Liver (tissue), 9 donors: ENCODE data around the gene SPTLC1. TPM values are rescaled to one million over a fixed set of nuclear protein-coding genes. Genes with fewer than 3 reads are reported as not detected.

Experiments used
- DNase-seq: peaks from one replicate; pipeline ENCODE4 v3.0.0-alpha.2; 2017; ENCODE audit warnings: low spot score
- H3K27ac ChIP-seq, 2 donors: one replicate each; pipeline ENCODE4 v1.7.0; 2013; ENCODE audit warnings: inconsistent platforms in 2 of 2, low read length in 2 of 2, control low read depth in 1 of 2, low read depth in 1 of 2, mild to moderate bottlenecking in 1 of 2
- H3K27me3 ChIP-seq, 4 donors: one replicate each; pipeline versions ENCODE4 v1.6.1 to v1.7.0; 2013; ENCODE audit warnings: low read length in 3 of 4, inconsistent platforms in 1 of 4, mild to moderate bottlenecking in 1 of 4, moderate library complexity in 1 of 4; ENCODE audit not compliant: control insufficient read depth in 4 of 4, insufficient read depth in 4 of 4
- H3K36me3 ChIP-seq, 4 donors: one replicate each; pipeline versions ENCODE4 v1.6.1 to v1.7.0; 2013; ENCODE audit warnings: low read length in 3 of 4, mild to moderate bottlenecking in 3 of 4, low read depth in 1 of 4, moderate library complexity in 1 of 4; ENCODE audit not compliant: control insufficient read depth in 4 of 4, insufficient read depth in 3 of 4
- H3K4me1 ChIP-seq, 4 donors: one replicate each; pipeline versions ENCODE4 v1.6.1 to v1.7.0; 2013; ENCODE audit warnings: low read length in 3 of 4, mild to moderate bottlenecking in 3 of 4, moderate library complexity in 1 of 4; ENCODE audit not compliant: control insufficient read depth in 4 of 4, insufficient read depth in 4 of 4
- H3K4me3 ChIP-seq, 3 donors: one replicate each; pipeline versions ENCODE4 v1.6.1 to v1.7.0; 2013; ENCODE audit warnings: low read length in 3 of 3, control low read depth in 1 of 3, low read depth in 1 of 3, mild to moderate bottlenecking in 1 of 3
- H3K9ac ChIP-seq, 2 donors: one replicate each; pipeline ENCODE4 v1.7.0; 2013; ENCODE audit warnings: low read length in 2 of 2, mild to moderate bottlenecking in 2 of 2, moderate library complexity in 2 of 2, control low read depth in 1 of 2, low read depth in 1 of 2
- H3K9me3 ChIP-seq, 4 donors: one replicate each; pipeline versions ENCODE4 v1.6.1 to v1.7.0; 2013; ENCODE audit warnings: low read length in 3 of 4; ENCODE audit not compliant: control insufficient read depth in 4 of 4
- ATF3 ChIP-seq: IDR thresholded peaks from 2 replicates; pipeline ENCODE4 v1.6.1; 2016; ENCODE audit warnings: antibody characterized with exemption
- CTCF ChIP-seq: fragments of 150-350 bp; IDR thresholded peaks from 2 replicates; pipeline ENCODE4 v1.5.1; 2017; ENCODE audit warnings: improper control_type of control experiment, low read depth, low read length; ENCODE audit not compliant: missing input control
- EGR1 ChIP-seq, 2 donors: IDR thresholded peaks; 2 replicates each; pipeline ENCODE4 v1.6.1; 2016 to 2018; ENCODE audit warnings: antibody characterized with exemption in 2 of 2, low read depth in 2 of 2
- FOXA1 ChIP-seq: IDR thresholded peaks from 2 replicates; pipeline ENCODE4 v1.6.1; 2016; ENCODE audit warnings: antibody characterized with exemption
- FOXA2 ChIP-seq: IDR thresholded peaks from 2 replicates; pipeline ENCODE4 v1.6.1; 2016; ENCODE audit warnings: antibody characterized with exemption
- GABPA ChIP-seq, 2 donors: IDR thresholded peaks in 1 of 2; conservative IDR thresholded peaks in 1 of 2; 2 replicates each; pipeline ENCODE4 v1.6.1; 2016; ENCODE audit warnings: antibody characterized with exemption in 2 of 2, mild to moderate bottlenecking in 1 of 2, moderate library complexity in 1 of 2
- HNF4A ChIP-seq, 2 donors: conservative IDR thresholded peaks; 2 replicates each; pipeline ENCODE4 v1.6.1; 2016; ENCODE audit warnings: antibody characterized with exemption in 2 of 2, mild to moderate bottlenecking in 2 of 2
- HNF4G ChIP-seq: IDR thresholded peaks from 2 replicates; pipeline ENCODE4 v1.6.1; 2016; ENCODE audit warnings: antibody characterized with exemption
- JUND ChIP-seq, 2 donors: IDR thresholded peaks; 2 replicates each; pipeline ENCODE4 v1.6.1; 2016; ENCODE audit warnings: antibody characterized with exemption in 2 of 2
- MAX ChIP-seq: IDR thresholded peaks from 2 replicates; pipeline ENCODE4 v1.6.1; 2016; ENCODE audit warnings: antibody characterized with exemption
- NR2F2 ChIP-seq: IDR thresholded peaks from 2 replicates; pipeline ENCODE4 v1.6.1; 2016; ENCODE audit warnings: antibody characterized with exemption
- RAD21 ChIP-seq, 2 donors: IDR thresholded peaks; 2 replicates each; pipeline ENCODE4 v1.6.1; 2016; ENCODE audit warnings: antibody characterized with exemption in 2 of 2, mild to moderate bottlenecking in 2 of 2
- REST ChIP-seq: IDR thresholded peaks from 2 replicates; pipeline ENCODE4 v1.6.1; 2016; ENCODE audit warnings: antibody characterized with exemption, mild to moderate bottlenecking
- SP1 ChIP-seq: IDR thresholded peaks from 2 replicates; pipeline ENCODE4 v1.6.1; 2018; ENCODE audit warnings: antibody characterized with exemption, mild to moderate bottlenecking
- TAF1 ChIP-seq: conservative IDR thresholded peaks from 2 replicates; pipeline ENCODE4 v1.6.1; 2016; ENCODE audit warnings: antibody characterized with exemption, mild to moderate bottlenecking
- YY1 ChIP-seq: IDR thresholded peaks from 2 replicates; pipeline ENCODE4 v1.6.1; 2016; ENCODE audit warnings: antibody characterized with exemption, mild to moderate bottlenecking
- ZBTB33 ChIP-seq: IDR thresholded peaks from 2 replicates; pipeline ENCODE4 v1.6.1; 2016; ENCODE audit warnings: antibody characterized with exemption
- WGBS: extraction: QIAGEN DNeasy Blood & Tissue Kit; methylation state at CpG from one replicate; pipeline ENCODE4 v1.1.7; 2013; 5-methylcytosine and 5-hydroxymethylcytosine counted together
- polyA plus RNA-seq, 2 donors: library from polyadenylated mRNA; stranded (reverse) in 1 of 2; unstranded in 1 of 2; fragments of 200-250 nt in 1 of 2; fragments of >200 nt in 1 of 2; fragmentation: Nextera tagmentation in 1 of 2; extraction: Ambion mirVana in 1 of 2; gene quantifications; one replicate each; pipeline versions ENCODE4 v1.2.1 to v1.2.3, GENCODE V29; 2013 to 2015
- total RNA-seq, 2 donors: library from RNA; depleted of rRNA; stranded (reverse); fragments of >200 nt; gene quantifications; one replicate each; pipeline ENCODE4 v1.2.3, GENCODE V29; 2014
- donor health status: healthy.
- donor health status: healthy.
- donor health status: healthy.
- donor health status: healthy.
- donor health status: healthy.

SPTLC1 gene
- total and polyA plus RNA-seq, 4 donors: 9.9 to 38.0 (median 19.8) TPM

- TF ChIP-seq CTCF (no peak), NR2F2 (no peak)
Observed at GRCh38 chr9:92032891-92033290, 82.3 kb downstream of the SPTLC1 start (continued).

GRCh38 chr9:92030367-92030766 is 84.8 kb downstream of the SPTLC1 start:
- Histone ChIP-seq H3K27me3 (no peaks in the 10 kb centered on the region), H3K27ac (no peak overlapping the region), H3K9ac (no peak overlapping the region), H3K9me3 (no peaks in the 10 kb centered on the region), H3K4me1 (no peaks in the 10 kb centered on the region), H3K36me3 (peaks cover 6 to 23% (median 14%) of the 10 kb centered on the region in 4 donors), H3K4me3 (no peak overlapping the region)
- TF ChIP-seq JUND (IDR thresholded peaks at IDR 0.05) (no peak), REST (no peak), ATF3 (no peak), ZBTB33 (no peak), TAF1 (no peak), YY1 (no peak), SP1 (no peak), CTCF (no peak), RAD21 (IDR thresholded peaks at IDR 0.05) (no peak), EGR1 (IDR thresholded peaks at IDR 0.05; ENCODE audit: low read depth in 2 of 2) (no peak), HNF4A (conservative IDR thresholded peaks at IDR 0.05) (no peak), GABPA (IDR thresholded peaks at IDR 0.05 in 1 of 2, conservative IDR thresholded peaks at IDR 0.05 in 1 of 2) (no peak), MAX (no peak), NR2F2 (no peak), FOXA2 (no peak), FOXA1 (no peak), HNF4G (no peak)
- no peak for DNase-seq
- WGBS: 95% methylated on average over 3 of the region's 3 CpGs
